Measurements from ENCODE around the gene MCTP2.

Gene MCTP2

GRCh38 chr15:94403331-94403730, 172.0 kb downstream of the MCTP2 start:
- no peak overlapping the region for H3K4me3 Mint-ChIP-seq
- H3K9me3 Mint-ChIP-seq = no peaks in the 10 kb centered on the region
- no peaks in the 10 kb centered on the region for H3K27me3 Mint-ChIP-seq (ENCODE audit: low read depth)
- no peak for TF ChIP-seq CTCF (IDR thresholded peaks at IDR 0.05; ENCODE audit: unreplicated experiment in 3 of 3)
- H3K36me3 Mint-ChIP-seq (ENCODE audit: low read depth) = peaks cover 4% of the 10 kb centered on the region
- peaks cover 30% of the 10 kb centered on the region for H3K4me1 Mint-ChIP-seq
- H3K27ac Mint-ChIP-seq = peak overlapping the region; percentile 80 to 92 (median 89)

- Mint-ChIP-seq H3K9me3 (no peaks in the 10 kb centered on the region), H3K36me3 (ENCODE audit: low read depth) (peaks cover 4% of the 10 kb centered on the region), H3K4me3 (no peak overlapping the region), H3K27ac (peak overlapping the region in 1 of 3 experiments; percentile 51), H3K4me1 (peaks cover 24% of the 10 kb centered on the region), H3K27me3 (ENCODE audit: low read depth) (no peaks in the 10 kb centered on the region)
- TF ChIP-seq CTCF (IDR thresholded peaks at IDR 0.05; ENCODE audit: unreplicated experiment in 3 of 3) = no peak
Measured at GRCh38 chr15:94404733-94405283, 173.4 kb downstream of the MCTP2 start.

- H3K27ac Mint-ChIP-seq = peak overlapping the region; percentile 70 to 93 (median 80)
- peaks cover 46% of the 10 kb centered on the region for H3K4me1 Mint-ChIP-seq
- H3K27me3 Mint-ChIP-seq (ENCODE audit: low read depth) = no peaks in the 10 kb centered on the region
- TF ChIP-seq CTCF (IDR thresholded peaks at IDR 0.05; ENCODE audit: unreplicated experiment in 3 of 3) = no peak
- H3K9me3 Mint-ChIP-seq = no peaks in the 10 kb centered on the region
- H3K36me3 Mint-ChIP-seq (ENCODE audit: low read depth) = no peaks in the 10 kb centered on the region
- peak overlapping the region in 1 of 3 experiments; percentile 8 for H3K4me3 Mint-ChIP-seq
Measured at GRCh38 chr15:94411285-94411684, 179.9 kb downstream of the MCTP2 start.

GRCh38 chr15:94411846-94412245, 180.5 kb downstream of the MCTP2 start:
- Mint-ChIP-seq H3K4me1 (peaks cover 51% of the 10 kb centered on the region), H3K27ac (peak overlapping the region; percentile 70 to 93 (median 80)), H3K9me3 (no peaks in the 10 kb centered on the region), H3K27me3 (ENCODE audit: low read depth) (no peaks in the 10 kb centered on the region), H3K36me3 (ENCODE audit: low read depth) (no peaks in the 10 kb centered on the region), H3K4me3 (no peak overlapping the region)
- no peak for TF ChIP-seq CTCF (IDR thresholded peaks at IDR 0.05; ENCODE audit: unreplicated experiment in 3 of 3)

- Mint-ChIP-seq H3K4me1 (peaks cover 65% of the 10 kb centered on the region), H3K4me3 (no peak overlapping the region), H3K27ac (peak overlapping the region; percentile 70 to 94 (median 80)), H3K9me3 (no peaks in the 10 kb centered on the region), H3K27me3 (ENCODE audit: low read depth) (no peaks in the 10 kb centered on the region), H3K36me3 (ENCODE audit: low read depth) (no peaks in the 10 kb centered on the region)
- peak; percentile 66 to 77 (median 70) for TF ChIP-seq CTCF (IDR thresholded peaks at IDR 0.05; ENCODE audit: unreplicated experiment in 3 of 3)
Measured at GRCh38 chr15:94412979-94413746, 181.8 kb downstream of the MCTP2 start.

Measured in nephron (organoid).